ENCODE results near the gene CILP2. TPM values are rescaled to one million over a fixed set of nuclear protein-coding genes. Genes with fewer than 3 reads are reported as not detected.

The CILP2 gene
- total RNA-seq, 1 donor from 2014 or later: 2.3 TPM

Other genes starting within 250 kb of the CILP2 start
- 51.8 TPM for gene SUGP1, start 217.8 kb upstream of the CILP2 start, total RNA-seq
- 87.4 TPM for gene MAU2, start 217.4 kb upstream of the CILP2 start, total RNA-seq
- gene GATAD2A, start 132.6 kb upstream of the CILP2 start, total RNA-seq: 92.7 TPM
- gene TSSK6, start 22.7 kb upstream of the CILP2 start, total RNA-seq: 3.4 TPM
- 369 TPM for gene NDUFA13, start 22.0 kb upstream of the CILP2 start, total RNA-seq
- gene YJEFN3, start 9.4 kb upstream of the CILP2 start, total RNA-seq: 14.1 TPM
- gene PBX4, start 80.4 kb downstream of the CILP2 start, total RNA-seq: 12.7 TPM
- gene LPAR2, start 90.0 kb downstream of the CILP2 start, total RNA-seq: 28.6 TPM
- 25.0 TPM for gene GMIP, start 105.4 kb downstream of the CILP2 start, total RNA-seq
- gene ATP13A1, start 125.4 kb downstream of the CILP2 start, total RNA-seq: 74.9 TPM
- gene ZNF101, start 130.6 kb downstream of the CILP2 start, total RNA-seq: 13.8 TPM
- 15.3 TPM for gene ZNF14, start 194.8 kb downstream of the CILP2 start, total RNA-seq

All from ureter (tissue), 1 donor.